Measurements from ENCODE around the gene EHD4.

DNA sequence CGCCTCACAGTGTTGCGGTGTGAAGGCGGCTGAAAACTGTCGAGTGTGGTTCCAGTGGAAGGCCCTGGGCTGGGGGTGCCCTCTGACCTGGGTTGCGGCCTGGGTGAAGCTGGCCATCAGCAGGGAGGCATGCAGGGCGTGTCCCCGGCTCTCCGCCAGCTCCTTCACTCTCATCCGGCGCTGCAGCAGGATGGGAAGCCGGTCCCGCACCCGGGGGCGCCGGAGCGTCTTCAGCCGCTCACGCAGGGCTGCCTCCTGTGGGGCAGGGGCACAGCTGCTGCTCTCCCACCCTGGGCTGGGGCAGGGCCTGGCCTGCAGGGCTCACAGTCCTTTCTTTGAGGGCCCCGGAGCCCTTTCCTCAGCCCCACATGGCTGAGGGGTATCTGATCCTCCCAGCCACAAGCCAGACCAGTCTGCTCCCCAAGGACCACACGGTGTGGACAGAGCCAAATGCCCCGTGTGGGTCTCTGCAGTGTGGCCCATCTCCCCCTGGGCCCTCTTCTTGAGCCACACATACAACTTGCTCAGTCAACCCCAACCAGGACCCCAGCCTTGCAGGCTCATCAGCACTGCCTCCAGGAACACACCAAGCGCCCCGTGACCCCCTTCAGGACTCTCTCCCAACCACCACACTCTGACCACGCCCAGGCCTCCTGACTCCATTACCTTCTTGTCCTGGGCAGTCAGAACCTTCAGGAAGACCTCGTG is 105.3 kb downstream of the EHD4 start:
- TF ChIP-seq, protein P1, sequence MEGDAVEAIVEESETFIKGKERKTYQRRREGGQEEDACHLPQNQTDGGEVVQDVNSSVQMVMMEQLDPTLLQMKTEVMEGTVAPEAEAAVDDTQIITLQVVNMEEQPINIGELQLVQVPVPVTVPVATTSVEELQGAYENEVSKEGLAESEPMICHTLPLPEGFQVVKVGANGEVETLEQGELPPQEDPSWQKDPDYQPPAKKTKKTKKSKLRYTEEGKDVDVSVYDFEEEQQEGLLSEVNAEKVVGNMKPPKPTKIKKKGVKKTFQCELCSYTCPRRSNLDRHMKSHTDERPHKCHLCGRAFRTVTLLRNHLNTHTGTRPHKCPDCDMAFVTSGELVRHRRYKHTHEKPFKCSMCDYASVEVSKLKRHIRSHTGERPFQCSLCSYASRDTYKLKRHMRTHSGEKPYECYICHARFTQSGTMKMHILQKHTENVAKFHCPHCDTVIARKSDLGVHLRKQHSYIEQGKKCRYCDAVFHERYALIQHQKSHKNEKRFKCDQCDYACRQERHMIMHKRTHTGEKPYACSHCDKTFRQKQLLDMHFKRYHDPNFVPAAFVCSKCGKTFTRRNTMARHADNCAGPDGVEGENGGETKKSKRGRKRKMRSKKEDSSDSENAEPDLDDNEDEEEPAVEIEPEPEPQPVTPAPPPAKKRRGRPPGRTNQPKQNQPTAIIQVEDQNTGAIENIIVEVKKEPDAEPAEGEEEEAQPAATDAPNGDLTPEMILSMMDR (conservative IDR thresholded peaks at IDR 0.05 in 1 of 2, IDR thresholded peaks at IDR 0.05 in 1 of 2; ENCODE audit: low read depth in 1 of 2, low read length in 2 of 2), result no peak
- no peak for TF ChIP-seq EZH2 (IDR thresholded peaks at IDR 0.05; ENCODE audit: low read length, missing control alignments)

Measured in fibroblast of lung (primary cell).